ENCODE data around the gene ITGAE.
"Not testable (repeated sequence)": the region's sequence is repeated elsewhere in the genome, so short reads cannot be mapped to it uniquely, and the experiment has no call there.

Gene ITGAE

DNA sequence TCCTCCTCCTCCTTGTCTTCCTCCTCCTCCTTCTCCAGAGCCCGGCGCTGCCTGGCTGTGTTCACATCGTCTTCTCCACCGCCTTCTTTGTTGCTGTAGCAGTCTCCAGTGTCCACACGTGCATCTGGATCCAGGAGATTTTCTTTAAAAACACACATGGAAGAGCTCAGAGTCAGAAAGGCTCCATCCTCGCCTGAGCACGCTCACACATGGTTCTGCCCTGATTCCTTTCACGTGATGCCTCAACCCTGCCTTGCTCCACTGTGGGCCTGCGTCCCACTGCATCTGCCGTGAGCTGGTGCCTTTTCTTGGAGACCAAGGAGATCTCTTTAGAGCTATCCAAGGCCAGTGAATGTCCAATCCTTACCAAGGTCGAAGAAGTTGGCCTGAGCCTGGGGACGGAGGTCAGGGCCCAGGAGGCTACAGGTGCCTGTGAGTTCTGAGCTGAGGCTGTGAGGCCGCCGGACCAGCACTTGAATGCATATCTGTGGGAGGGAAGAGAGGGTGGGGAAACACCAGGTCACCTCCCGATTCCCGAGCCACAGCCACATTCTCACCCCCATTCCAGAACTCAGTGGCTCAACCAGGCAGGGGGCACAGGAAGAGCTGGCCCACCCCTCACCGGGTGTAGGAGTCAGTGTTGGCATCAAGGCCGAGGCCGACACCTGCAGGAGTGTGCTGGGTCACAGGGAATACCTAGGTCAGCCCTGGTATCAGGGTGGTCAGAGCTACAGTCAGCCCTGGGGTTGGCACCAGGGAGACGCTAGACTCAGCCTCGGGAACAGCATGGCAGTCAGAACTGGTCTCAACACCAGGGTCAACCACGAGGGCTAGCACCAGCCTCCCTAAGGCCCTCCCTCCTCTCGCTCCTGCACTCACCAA lies 39.7 kb downstream of the ITGAE start:
- no peak for DNase-seq

DNA sequence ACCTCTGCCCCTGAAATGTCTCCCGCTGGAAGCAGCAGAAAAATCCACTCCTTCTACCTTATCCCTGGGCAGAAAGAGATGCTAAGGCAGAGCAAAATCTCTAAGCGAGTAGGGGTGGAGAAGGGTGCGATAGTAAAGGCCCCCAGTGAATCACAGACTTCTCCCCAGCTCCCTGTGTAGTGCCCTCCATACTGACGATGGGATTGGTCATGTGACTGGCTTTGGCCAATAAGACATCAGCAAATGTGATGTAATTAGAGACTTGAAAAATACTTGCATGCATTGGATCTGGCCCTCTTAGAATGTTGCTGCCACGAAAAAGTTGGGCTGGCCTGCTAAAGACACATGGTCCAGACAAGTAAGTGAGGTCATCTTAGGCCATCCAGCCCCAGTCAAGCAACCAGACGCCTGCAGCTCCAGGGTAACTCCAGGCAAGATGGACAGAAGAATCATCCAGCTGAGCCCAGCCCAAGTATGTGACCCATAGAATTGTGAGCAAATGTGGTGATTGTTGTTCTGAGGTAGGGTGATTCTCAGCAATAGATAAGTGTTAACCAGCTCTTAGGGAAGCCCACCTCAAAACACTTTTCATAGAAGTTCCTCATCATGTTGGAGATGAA lies 41.3 kb downstream of the ITGAE start:
- DNase-seq: no peak

DNA sequence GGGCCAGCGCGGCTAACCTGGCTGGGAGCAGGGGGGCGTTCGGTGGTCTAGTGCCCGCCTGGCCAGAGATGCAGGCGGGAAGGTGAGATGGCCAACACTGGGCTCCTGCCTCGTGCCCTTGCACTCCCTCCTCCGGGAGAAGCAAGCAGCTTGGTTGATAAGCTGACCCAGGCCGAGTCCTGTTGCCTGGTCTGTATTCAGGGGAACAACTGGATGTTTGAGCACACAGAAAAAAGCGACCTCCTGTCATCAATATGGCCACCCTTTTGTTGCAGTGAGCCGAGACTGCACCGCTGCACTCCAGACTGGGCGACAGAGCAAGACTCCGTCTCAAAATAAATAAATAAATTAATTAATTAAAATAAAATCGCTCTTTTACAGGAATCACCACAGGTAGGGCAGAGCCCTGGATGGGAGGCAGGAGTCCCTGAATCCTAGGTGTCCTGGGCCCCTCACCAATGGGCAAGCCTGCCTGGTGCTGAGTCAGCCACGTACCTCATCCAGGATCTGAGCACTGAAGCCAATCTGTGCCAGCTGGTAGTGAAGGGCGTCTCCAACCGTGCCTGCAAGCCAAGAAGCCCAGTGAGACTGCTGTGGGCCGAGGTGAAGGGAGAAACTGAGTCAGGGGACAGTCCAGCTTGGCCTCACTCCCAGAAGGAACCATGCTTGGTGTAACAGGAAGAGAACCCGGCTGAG lies 45.5 kb downstream of the ITGAE start:
- no peak for DNase-seq

DNA sequence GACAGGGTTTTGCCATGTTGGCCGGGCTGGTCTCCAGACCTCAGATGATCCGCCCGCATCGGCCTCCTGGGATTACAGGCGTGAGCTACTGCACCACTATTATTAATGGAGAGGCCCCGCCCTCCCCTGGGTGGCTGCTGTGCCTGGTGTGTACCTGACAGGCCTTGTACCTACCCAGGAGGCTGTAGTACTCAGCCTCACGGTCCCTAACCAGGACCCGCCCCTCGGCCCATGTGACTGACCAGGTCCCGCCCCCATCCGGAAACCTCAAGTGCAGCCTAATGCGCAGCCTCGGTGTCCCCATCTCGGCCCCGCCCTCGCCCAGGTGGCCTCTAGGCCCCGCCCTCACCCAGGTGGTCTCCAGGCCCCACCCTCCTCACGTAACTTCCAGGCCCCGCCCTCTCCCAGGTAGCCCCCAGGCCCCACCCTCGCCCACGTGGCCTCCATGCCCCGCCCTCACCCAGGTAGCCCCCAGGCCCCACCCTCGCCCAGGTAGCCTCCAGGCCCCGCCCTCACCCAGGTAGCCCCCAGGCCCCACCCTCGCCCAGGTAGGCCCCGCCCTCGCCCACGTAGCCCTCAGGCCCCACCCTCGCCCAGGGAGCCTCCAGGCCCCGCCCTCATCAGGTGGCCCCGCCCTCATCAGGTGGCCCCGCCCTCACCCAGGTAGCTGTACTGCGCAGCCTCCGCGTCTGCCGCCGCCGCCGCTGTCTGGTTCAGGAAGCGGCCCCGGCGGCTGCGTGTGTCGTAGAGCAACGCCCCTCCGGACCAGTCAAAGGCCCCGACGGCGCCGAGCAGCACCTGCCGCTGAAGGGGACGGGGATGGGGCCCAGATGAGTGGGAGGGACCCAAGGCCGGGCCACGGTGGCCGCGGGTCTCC lies 46.3 kb downstream of the ITGAE start:
- DNase-seq: peak; percentile 80

DNA sequence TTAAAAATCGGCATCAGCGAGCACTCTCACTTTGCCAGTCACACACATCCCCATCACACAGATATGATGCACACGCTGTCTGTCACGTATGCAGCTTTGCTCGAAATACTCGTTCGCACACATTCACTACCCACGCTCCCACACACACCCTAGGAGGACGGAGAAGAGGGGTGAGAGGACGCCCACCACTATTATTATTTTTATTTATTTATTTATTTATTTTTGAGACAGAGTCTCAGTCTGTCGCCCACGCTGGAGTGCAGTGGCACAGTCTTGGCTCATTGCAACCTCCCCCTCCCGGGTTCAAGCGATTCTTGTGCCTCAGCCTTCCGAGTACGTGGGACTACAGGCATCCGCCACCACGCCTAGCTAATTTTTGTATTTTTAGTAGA lies 46.9 kb downstream of the ITGAE start:
- no peak for DNase-seq

DNA sequence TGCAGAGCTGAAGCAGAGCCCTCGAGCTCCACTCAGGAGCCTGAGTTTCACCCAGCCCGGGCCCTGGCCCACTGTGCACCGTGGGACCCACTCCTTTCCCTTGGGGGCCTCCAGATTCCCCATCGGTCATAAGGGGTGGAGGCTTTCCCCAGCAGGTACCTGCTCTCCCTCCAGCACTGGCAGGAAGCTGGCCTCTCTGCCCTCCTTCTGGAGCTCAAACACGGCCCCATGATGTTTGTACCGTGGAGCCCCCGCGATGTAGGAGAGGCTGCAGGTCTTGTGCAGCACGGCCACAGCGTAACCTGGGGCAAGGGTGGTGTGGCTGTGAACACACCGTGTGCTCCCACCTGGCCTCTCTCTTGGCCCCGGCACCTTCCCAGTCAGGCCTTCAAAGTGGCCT lies 47.4 kb downstream of the ITGAE start:
- no peak for DNase-seq

DNA sequence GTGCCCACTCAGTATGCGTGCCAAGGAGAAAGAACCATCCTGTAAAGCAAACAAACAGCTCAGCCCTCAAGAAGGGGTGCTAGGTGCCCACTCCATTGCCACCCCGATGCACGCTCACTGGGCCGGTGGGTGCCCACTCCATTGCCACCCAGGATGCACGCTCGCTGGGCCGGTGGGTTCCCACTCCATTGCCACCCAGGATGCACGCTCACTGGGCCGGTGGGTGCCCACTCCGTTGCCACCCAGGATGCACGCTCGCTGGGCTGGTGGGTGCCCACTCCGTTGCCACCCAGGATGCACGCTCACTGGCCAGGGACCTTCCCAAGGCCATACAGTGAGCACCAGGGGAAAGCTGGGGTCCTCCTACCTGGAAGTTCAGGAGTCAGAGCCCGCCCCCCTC lies 49.2 kb downstream of the ITGAE start:
- no peak for DNase-seq

DNA sequence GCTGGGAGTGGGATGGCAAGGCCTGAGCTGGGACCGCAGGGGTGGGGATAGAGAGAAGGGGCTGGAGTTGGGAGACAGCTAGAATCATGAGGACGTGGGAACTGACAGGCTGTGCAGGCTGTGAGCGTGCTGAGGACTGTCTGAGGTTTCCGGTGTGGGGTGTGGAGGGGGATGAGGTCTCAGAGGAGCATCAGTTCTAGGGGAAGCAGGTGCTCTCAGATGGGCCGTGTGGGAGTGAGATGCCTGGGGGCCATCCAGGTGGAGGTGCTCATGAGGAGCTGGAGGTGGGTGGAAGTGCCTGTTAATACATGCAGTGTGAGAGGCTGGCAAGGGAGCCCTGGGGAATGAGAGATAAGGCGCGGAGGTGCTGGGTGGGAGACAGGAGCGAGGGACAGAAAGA lies 50.1 kb downstream of the ITGAE start:
- peak; percentile 14 for DNase-seq

DNA sequence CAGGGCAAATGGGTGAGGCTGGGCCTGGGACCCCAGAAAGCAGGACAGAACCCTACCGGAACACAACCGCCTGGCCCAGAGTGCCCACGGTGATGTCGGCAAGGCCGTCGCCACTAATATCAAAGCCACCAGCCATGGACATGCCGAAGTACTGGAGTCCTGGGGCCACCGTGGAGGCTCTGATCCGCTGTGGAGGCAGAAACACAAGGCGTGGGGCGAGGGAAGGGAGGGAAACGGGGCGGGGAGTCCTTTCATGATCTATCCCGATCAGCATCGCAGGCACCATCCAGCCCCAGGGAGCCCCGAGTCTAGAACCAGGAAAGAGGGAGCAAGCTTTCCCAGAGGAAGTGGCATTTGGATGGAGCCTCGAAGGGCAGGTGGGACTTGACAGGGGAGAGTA lies 50.7 kb downstream of the ITGAE start:
- no peak for DNase-seq

DNA sequence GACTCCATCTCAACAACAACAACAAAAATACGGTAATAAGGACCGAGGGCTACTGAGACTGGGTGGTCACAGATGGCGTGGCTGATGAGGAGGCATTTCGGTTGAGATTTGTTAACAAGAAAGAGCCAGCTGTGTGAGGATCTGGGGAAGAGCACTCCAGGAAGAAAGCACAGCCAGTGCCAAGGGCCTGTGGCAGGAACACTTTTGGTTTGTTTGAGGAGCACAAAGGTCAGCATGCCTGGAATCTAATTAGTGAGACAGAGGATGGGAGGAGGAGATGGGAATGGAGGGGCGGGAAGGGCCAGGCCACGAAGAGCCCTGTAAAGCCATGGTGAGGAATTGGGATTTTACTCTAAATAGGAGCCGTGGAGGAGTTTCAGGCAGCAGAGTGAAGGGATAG lies 52.4 kb downstream of the ITGAE start:
- no peak for DNase-seq

DNA sequence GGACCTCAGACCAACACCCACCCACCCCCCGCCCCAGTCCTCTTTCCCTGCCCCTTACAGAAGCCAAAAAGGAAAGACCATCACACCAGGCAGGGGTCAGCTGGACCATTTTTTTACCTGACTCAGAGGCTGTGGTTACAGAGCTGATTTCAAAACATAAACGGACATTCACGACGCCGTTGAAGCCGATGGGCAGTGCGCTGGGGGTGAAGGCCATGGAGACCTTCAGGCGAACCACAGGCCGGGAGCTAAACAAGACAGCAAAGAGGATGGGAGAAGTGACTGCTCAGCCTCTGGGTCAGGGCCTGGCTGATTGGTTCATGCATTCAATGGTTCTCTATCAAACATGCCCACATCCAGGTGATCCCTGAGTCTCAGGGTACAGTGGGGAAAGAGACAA lies 53.2 kb downstream of the ITGAE start:
- DNase-seq: no peak

DNA sequence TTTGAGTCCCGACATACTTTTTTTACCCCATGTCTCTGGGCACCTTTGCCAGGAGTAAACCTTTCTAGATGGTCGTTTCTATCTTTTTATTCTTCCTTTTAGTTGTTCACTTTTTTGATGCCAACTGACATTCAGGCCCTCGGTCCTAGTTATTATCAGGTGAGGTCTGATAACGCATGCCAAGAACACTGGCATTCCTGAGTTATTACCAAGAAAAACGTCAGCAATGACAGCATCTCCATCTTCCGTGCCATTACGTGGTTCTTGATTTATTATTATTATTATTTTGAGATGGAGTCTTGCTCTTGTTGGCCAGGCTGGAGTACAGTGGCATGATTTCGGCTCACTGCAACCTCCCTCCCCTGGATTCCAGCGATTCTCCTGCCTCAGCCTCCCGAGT lies 55.9 kb downstream of the ITGAE start:
- DNase-seq: no peak

DNA sequence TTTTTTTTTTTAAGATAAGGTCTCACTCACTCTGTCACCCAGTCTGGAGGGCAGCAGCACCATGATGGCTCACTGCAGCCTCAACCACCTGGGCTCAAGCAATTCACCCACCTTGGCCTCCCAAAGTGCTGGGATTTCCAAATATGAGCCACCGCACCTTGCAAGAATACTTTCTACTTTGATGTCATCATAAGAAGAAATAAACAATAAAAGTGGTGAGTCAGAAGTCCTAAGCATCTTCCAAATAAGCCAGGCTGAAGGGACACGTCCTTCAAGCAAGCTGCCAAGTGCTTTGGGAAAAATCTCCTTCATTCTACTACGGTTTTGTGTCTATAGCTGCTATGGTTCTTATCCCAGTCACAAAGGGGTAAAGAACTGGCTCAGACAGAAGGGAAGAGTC lies 57.0 kb downstream of the ITGAE start:
- DNase-seq: no peak

DNA sequence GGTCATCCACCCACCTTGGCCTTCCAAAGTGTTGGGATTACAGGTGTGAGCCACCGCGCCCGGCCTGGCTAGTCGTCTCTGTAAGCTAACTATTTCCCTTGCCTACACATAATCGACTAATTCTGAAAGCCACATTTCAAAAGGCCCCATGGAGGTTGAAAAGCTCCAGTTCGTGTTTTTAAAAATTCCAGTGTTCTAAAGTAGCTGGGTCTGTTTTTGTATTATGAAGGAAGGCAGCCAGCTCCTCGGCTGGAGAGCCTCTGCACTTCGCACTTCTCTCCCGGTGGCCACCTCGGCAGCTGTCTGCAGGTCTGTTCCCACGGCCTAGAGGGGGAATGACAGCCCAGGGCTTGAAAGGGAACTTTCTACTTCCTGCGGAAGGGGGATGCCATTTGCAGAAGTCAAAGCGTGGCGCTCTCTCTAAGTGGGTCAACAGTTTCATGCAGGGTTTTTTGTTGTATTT lies 60.3 kb downstream of the ITGAE start:
- peak; percentile 10 for DNase-seq

DNA sequence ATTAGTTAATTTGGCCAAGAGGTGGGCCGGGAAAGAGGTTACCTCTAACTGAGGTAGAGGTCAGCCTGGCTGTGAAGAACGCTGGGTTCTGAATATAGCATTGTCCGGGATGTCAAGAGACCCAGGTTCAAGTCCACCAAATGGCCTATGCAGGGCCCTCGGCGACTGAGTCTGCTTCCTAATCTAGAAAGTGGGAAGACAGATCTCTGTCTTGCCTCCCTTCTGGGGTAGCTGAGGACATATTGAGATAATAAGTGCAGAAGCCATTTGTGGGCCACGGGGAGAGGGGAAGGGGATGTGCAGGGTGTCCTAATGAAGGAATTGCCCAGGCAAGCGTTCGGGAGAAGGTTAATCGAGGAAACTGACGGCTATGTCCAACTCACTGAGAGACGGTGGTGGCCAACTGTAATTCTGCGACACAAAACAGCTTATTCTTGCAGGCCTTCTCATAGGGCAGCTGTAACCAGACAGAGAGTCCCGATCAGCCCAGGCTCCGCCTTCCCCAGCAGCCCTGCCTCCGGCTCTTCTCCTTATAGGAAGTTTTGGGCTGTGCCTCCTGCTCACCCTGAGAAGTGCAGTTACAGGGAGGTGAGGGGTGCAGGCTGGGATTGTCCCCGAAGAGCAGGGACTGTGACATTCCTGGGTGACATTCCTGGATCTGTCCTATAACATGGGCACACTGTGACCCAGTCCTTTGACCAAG lies 61.4 kb downstream of the ITGAE start:
- DNase-seq: no peak

DNA sequence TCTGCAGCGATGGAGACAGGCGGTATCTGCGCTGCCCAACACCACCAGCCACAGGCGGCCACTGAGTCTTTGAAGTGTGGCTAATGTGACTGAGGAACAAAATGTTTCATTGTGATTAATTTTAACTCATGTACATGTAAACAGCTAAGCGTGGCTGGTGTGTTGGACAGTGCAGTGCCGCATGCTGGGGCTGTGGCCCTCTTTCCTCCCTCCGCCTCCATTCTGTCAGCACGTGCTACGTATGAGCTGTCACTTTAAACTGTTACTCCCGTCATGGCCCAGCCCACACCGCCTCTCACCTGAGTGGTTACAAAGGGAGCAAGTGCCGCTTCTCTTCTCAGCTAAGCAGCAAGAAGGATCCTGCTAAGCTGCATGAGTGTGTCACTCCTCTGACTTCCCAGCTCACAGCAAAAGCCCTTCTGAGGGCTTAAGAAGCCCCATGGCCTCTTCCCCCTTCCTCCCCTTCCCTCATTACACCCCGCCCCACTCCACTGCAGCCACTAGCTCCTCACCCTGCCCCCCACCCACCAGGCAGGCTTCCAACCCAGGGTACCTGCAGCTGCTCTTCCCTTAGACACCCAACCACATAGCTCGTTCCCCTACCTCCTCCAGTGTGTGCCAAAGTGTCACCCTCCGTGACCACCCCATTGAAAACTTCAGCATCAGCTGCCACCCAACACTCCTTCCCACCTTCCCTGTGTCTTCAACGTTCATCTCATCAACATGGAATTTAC lies 62.3 kb downstream of the ITGAE start:
- peak; percentile 38 for DNase-seq

DNA sequence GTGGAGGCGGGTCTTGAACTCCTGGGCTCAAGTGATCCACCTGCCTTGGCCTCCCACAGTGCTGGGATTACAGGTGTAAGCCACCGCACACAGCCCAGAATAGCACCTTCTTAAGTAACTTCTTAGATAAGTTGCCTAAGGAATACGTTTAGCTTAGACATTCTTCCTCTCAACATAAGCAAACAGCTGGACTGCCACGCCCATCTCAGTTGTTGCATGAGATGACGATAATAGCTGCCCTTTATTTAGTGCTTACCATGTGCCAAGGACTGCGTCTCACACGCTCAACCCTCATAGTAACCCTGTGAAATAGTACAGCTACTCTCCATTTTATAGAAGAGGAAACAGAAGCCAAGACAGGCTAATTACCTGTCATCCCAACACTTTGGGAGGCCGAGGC lies 65.5 kb downstream of the ITGAE start:
- DNase-seq: no peak

DNA sequence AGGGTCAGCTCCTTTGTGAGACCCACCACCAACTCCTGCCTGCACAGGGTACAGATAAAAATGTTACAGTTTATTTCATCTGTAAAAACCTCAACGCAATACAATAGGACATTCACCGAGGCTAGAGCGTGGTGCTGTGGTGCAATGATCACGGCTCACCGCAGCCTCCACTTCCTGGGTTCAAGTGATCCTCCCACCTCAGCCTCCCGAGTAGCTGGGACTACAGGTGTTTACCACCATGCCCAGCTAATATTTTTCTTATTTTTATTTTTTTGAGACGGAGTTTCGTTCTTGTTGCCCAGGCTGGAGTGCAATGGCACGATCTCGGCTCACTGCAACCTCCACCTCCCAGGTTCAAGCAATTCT lies 66.1 kb downstream of the ITGAE start:
- not testable (repeated sequence) for DNase-seq

DNA sequence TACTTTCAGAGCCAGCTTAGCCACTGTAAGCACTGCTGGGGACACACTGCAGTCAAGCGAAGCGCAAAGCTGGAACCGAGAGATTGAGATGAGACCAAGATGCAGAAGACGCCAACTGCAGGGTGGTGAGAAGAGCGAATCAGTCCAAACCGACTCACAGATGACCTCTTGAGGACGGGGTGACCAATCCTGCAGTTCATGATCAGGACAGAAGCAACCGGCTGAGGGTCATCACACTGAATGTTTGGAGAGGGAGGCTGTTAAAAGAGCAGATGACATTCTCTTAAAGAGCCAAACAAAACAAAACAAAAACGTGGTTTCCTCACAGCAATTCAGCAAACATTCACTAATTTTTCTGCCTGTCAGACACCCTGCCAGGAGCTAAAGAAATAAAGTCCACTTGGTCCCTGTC lies 68.8 kb downstream of the ITGAE start:
- DNase-seq: no peak

DNA sequence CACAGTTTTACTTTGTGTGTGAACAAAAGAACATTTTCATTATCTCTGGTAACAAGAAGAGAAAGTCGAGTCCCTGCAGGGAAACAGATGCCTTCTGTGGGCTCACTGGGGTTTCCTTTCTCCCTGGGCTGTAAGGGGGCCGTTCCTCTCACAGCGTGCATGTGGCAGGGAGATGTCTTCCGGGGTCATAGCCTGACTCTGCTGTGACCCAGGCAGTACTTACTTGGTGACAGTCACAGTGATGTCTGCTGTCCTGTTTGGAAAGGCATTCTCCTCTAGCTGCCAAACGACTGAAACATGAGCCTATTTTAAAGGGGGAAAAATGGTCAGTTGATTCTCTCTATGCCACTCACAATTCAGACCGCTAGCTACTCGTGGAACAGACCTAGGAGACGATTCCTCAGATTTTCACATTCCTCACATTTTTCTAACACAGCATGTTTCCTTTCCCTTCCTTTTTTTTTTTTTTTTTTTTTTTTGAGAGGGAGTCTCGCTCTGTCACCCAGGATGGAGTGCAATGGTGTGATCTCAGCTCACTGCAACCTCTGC lies 70.0 kb downstream of the ITGAE start:
- DNase-seq: no peak

DNA sequence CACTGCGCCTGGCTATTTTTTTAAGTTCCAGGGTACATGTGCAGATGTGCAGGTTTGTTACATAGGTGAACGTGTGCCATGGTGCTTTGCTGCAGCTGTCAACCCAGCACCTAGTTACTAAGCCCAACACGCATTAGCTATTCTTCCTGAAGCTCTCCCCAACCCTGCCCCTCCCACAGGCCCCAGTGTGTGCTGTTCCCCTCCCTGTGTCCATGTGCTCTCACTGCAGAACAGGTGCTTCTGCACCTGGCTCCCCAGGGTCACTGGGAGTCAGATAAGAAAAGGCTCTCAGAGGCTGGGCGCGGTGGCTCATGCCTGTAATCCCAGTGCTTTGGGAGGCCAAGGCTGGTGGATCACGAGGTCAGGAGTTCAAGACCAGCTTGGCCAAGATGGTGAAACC lies 71.1 kb downstream of the ITGAE start:
- no peak for DNase-seq

Data from effector CD8-positive, alpha-beta T cell (primary cell).